ENCODE results near the gene CLASRP. TPM values are rescaled to one million over a fixed set of nuclear protein-coding genes. Genes with fewer than 3 reads are reported as not detected.

Gene CLASRP
- total and polyA plus RNA-seq, 2 donors (not counting 1 experiment from before 2014, with no cell fraction given), result 12.1 to 15.7 TPM

GRCh38 chr19:44990966-44991365 is 47.9 kb upstream of the CLASRP start:
- Histone ChIP-seq H3K4me2 (ENCODE audit: extremely low read depth, insufficient read depth, low read length) (no peak overlapping the region), H3K4me1 (ENCODE audit: control insufficient read depth, extremely low read depth, insufficient read depth, low read length) (no peaks in the 10 kb centered on the region), H3K27ac (ENCODE audit: insufficient read depth, low read length) (no peak overlapping the region), H3K36me3 (ENCODE audit: control insufficient read depth, insufficient read depth, low read length) (peaks cover 24% of the 10 kb centered on the region), H3K4me3 (replicated peaks in 1 of 4; ENCODE audit: control extremely low read depth in 1 of 4, insufficient read depth in 1 of 4, low read depth in 3 of 4, low read length in 4 of 4) (no peak overlapping the region), H3K9me3 (ENCODE audit: control insufficient read depth, insufficient read depth, low read depth, low read length) (no peaks in the 10 kb centered on the region), H2AFZ (ENCODE audit: low read length) (no peak overlapping the region), H3K79me2 (ENCODE audit: control insufficient read depth, insufficient read depth, low read length) (no peaks in the 10 kb centered on the region), H4K20me1 (ENCODE audit: control insufficient read depth, extremely low read depth, insufficient read depth, low read length) (no peaks in the 10 kb centered on the region), H3K27me3 (ENCODE audit: control insufficient read depth, insufficient read depth, low read length) (no peaks in the 10 kb centered on the region), H3K9ac (ENCODE audit: insufficient read depth, low read length) (no peak overlapping the region)
- no peak for DNase-seq (ENCODE audit: low read depth in 2 of 2)
- TF ChIP-seq EZH2 (IDR thresholded peaks at IDR 0.05; ENCODE audit: low read length, missing control alignments), result no peak
- no peak for TF ChIP-seq CTCF (conservative IDR thresholded peaks at IDR 0.05 in 1 of 2, IDR thresholded peaks at IDR 0.05 in 1 of 2; ENCODE audit: low read depth in 1 of 2, low read length in 2 of 2)

GRCh38 chr19:44992336-44993163 is 46.3 kb upstream of the CLASRP start:
- no peaks in the 10 kb centered on the region for H3K4me1 ChIP-seq (ENCODE audit: control insufficient read depth, extremely low read depth, insufficient read depth, low read length)
- no peak for DNase-seq (ENCODE audit: low read depth in 2 of 2)
- H3K4me2 ChIP-seq (ENCODE audit: extremely low read depth, insufficient read depth, low read length), result no peak overlapping the region
- TF ChIP-seq EZH2 (IDR thresholded peaks at IDR 0.05; ENCODE audit: low read length, missing control alignments), result no peak
- H3K27me3 ChIP-seq (ENCODE audit: control insufficient read depth, insufficient read depth, low read length), result no peaks in the 10 kb centered on the region
- H2AFZ ChIP-seq (ENCODE audit: low read length), result no peak overlapping the region
- no peak overlapping the region for H3K4me3 ChIP-seq (replicated peaks in 1 of 4; ENCODE audit: control extremely low read depth in 1 of 4, insufficient read depth in 1 of 4, low read depth in 3 of 4, low read length in 4 of 4)
- no peaks in the 10 kb centered on the region for H4K20me1 ChIP-seq (ENCODE audit: control insufficient read depth, extremely low read depth, insufficient read depth, low read length)
- no peak overlapping the region for H3K9ac ChIP-seq (ENCODE audit: insufficient read depth, low read length)
- no peaks in the 10 kb centered on the region for H3K9me3 ChIP-seq (ENCODE audit: control insufficient read depth, insufficient read depth, low read depth, low read length)
- no peaks in the 10 kb centered on the region for H3K79me2 ChIP-seq (ENCODE audit: control insufficient read depth, insufficient read depth, low read length)
- H3K36me3 ChIP-seq (ENCODE audit: control insufficient read depth, insufficient read depth, low read length), result peaks cover 20% of the 10 kb centered on the region
- no peak overlapping the region for H3K27ac ChIP-seq (ENCODE audit: insufficient read depth, low read length)

- H3K4me2 ChIP-seq (ENCODE audit: extremely low read depth, insufficient read depth, low read length), result no peak overlapping the region
- H3K4me1 ChIP-seq (ENCODE audit: control insufficient read depth, extremely low read depth, insufficient read depth, low read length), result no peaks in the 10 kb centered on the region
- DNase-seq (ENCODE audit: low read depth in 2 of 2), result no peak
- H3K27me3 ChIP-seq (ENCODE audit: control insufficient read depth, insufficient read depth, low read length), result no peaks in the 10 kb centered on the region
- peaks cover 14% of the 10 kb centered on the region for H3K36me3 ChIP-seq (ENCODE audit: control insufficient read depth, insufficient read depth, low read length)
- H3K79me2 ChIP-seq (ENCODE audit: control insufficient read depth, insufficient read depth, low read length), result no peaks in the 10 kb centered on the region
- no peak overlapping the region for H2AFZ ChIP-seq (ENCODE audit: low read length)
- H4K20me1 ChIP-seq (ENCODE audit: control insufficient read depth, extremely low read depth, insufficient read depth, low read length), result no peaks in the 10 kb centered on the region
- H3K27ac ChIP-seq (ENCODE audit: insufficient read depth, low read length), result no peak overlapping the region
- H3K4me3 ChIP-seq (replicated peaks in 1 of 4; ENCODE audit: control extremely low read depth in 1 of 4, insufficient read depth in 1 of 4, low read depth in 3 of 4, low read length in 4 of 4), result no peak overlapping the region
- H3K9ac ChIP-seq (ENCODE audit: insufficient read depth, low read length), result no peak overlapping the region
- H3K9me3 ChIP-seq (ENCODE audit: control insufficient read depth, insufficient read depth, low read depth, low read length), result no peaks in the 10 kb centered on the region
- TF ChIP-seq CTCF (conservative IDR thresholded peaks at IDR 0.05 in 1 of 2, IDR thresholded peaks at IDR 0.05 in 1 of 2; ENCODE audit: low read depth in 1 of 2, low read length in 2 of 2) (no peak), EZH2 (IDR thresholded peaks at IDR 0.05; ENCODE audit: low read length, missing control alignments) (no peak)
Observed at GRCh38 chr19:44993526-44993925, 45.3 kb upstream of the CLASRP start.
